ENCODE measurements around the gene GNG7.
"Not testable (repeated sequence)": the region's sequence is repeated elsewhere in the genome, so short reads cannot be mapped to it uniquely, and the experiment has no call there.

The GNG7 gene

GRCh38 chr19:2463694-2464093, 238.8 kb downstream of the GNG7 start:
- DNase-seq (ENCODE audit: low read depth) = not testable (repeated sequence)

DNA sequence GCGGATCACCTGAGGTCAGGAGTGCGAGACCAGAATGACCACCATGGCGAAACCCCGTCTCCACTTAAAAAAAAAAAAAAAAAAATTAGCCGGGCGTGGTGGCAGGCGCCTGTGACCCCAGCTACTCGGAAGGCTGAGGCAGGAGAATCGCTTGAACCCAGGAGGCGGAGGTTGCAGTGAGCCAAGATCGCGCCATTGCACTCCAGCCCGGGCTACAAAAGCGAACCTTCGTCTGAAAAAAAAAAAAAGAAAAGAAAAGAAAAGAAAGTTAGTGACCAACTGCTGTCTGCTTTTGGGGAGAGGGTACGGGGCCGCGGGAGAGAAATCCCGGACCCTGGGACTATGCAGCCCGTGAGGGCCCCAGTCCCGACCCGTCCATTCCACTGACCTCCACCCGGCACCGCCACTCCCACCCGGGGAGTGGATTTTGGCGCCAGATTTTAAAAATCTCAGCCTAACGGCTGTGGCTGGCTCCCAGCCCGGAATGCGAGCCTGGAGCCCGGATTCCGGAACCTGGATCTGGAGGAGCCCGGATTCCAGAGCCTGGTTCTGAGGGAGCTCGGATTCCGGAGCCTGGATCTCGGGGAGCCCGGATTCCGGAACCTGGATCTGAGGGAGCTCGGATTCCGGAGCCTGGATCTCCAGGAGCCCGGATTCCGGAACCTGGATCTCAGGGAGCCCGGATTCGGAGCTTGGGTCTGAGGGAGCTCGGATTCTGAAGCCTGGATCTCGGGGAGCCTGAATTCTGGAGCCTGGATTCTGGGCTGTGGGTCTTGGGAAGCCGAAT, 239.7 kb downstream of the GNG7 start:
- DNase-seq (ENCODE audit: low read depth) = peak; percentile 99

DNA sequence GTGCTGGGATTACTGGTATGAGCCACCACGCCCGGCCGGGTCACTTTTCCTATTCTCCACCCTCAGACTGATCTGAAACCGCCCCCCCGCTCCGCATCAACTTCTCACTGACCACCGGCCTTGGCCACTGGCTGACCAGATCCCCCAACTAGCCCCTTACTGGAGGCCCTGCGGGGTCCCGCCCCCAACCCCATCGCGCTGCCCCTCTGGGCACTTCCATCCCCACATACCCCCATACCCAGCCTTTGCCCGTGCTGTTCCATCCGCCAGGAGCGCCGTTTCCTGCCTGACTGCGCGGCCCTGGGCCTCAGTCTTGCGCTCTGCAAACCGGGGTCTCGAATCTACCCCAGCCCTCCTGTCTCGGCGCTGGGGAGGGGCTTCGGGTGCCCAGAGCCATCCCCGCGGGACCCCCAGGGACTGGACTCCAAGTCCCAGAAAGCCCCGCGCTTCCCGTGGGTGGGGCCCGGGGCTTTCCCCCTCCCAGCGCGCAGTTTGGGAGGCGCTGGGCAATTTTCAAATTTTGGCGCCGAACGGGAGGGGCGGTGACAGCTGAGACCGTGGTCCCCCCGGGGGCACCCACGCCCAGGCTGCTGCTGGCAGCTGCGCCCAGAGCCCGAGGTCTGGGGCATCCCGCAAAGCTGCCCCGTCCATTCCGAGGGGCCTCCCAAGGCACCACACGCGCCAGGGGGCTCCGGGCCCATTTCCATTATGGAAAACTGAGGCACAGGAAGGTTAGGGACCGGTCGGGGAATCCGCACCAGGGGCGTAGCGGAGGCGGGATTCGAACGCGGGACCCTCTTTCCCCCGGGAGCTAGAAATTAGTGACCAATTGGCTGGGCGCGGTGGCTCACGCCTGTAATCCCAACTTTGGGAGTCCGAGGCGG, 240.5 kb downstream of the GNG7 start:
- DNase-seq (ENCODE audit: low read depth) = peak; percentile 60
